H1 (cell line): ENCODE results near the gene FOXM1. TPM values are rescaled to one million over a fixed set of nuclear protein-coding genes. Genes with fewer than 3 reads are reported as not detected.

Source experiments
- CTCF ChIA-PET: fragments of 300-600 bp; sonication (Branson Sonifier 250); formaldehyde crosslinking; loops from one replicate; lab custom pipeline; 2021; ENCODE audit not compliant: partially characterized antibody; lab: Charles Lee
- POLR2A ChIA-PET: fragments of 300-600 bp; sonication (Branson Sonifier 250); formaldehyde crosslinking; loops from one replicate; lab custom pipeline; 2021; ENCODE audit warnings: inconsistent platforms; ENCODE audit not compliant: partially characterized antibody; lab: Charles Lee
- DNase-seq, 2 experiments: peaks; one replicate each; pipeline versions ENCODE4 v3.0.0 to v3.0.0-alpha.2; 2010 to 2022; ENCODE audit warnings: low spot score in 2 of 2, low read depth in 1 of 2, mixed read lengths in 1 of 2
- FAIRE-seq: peaks from 2 replicates; lab custom pipeline; 2011; peaks lifted over from hg19 to GRCh38; lab: Jason Lieb, UNC
- H2AFZ ChIP-seq: 2 replicates; pipeline ENCODE4 v1.8.1; 2012; ENCODE audit warnings: low read length, inconsistent platforms
- H2AK5ac ChIP-seq: 2 replicates; pipeline ENCODE4 v1.6.1; 2013; ENCODE audit warnings: low read depth, low read length
- H2BK120ac ChIP-seq: replicated peaks from 2 replicates; pipeline ENCODE3; 2013; ENCODE audit warnings: low read depth, low read length, inconsistent platforms
- H2BK12ac ChIP-seq: 2 replicates; pipeline ENCODE4 v1.6.1; 2013; ENCODE audit warnings: low read depth, low read length
- H2BK15ac ChIP-seq: 2 replicates; pipeline ENCODE4 v1.6.1; 2013; ENCODE audit warnings: low read length
- H2BK20ac ChIP-seq: 2 replicates; pipeline ENCODE4 v1.6.1; 2013; ENCODE audit warnings: low read length
- H2BK5ac ChIP-seq: 2 replicates; pipeline ENCODE4 v1.6.1; 2013; ENCODE audit warnings: low read depth, low read length
- H3K14ac ChIP-seq: 2 replicates; pipeline ENCODE4 v1.6.1; 2013; ENCODE audit warnings: inconsistent platforms; ENCODE audit not compliant: insufficient read length
- H3K18ac ChIP-seq: 2 replicates; pipeline ENCODE4 v1.6.1; 2013; ENCODE audit warnings: low read length; ENCODE audit errors: extremely low read depth
- H3K23ac ChIP-seq: 2 replicates; pipeline ENCODE4 v1.6.1; 2013; ENCODE audit warnings: inconsistent platforms; ENCODE audit not compliant: insufficient read length
- H3K23me2 ChIP-seq: 2 replicates; pipeline ENCODE4 v1.6.1; 2013; ENCODE audit warnings: low read depth, low read length
- H3K27ac ChIP-seq: 2 replicates; pipeline ENCODE4 v1.6.1; 2011; ENCODE audit warnings: low read depth, low read length, inconsistent platforms
- H3K27me3 ChIP-seq, 4 experiments: replicated peaks in 1 of 4; 1 replicate in 1 of 4; 2 replicates in 3 of 4; pipeline versions ENCODE4 v1.6.1 to v1.8.1; 2011 to 2013; ENCODE audit warnings: low read length in 3 of 4, mild to moderate bottlenecking in 3 of 4, inconsistent platforms in 2 of 4, mixed read lengths in 2 of 4, moderate library complexity in 1 of 4; ENCODE audit not compliant: control insufficient read depth in 3 of 4, insufficient read depth in 3 of 4; ENCODE audit errors: extremely low read depth in 1 of 4
- H3K36me3 ChIP-seq, 4 experiments: 2 replicates each; pipeline versions ENCODE4 v1.6.1 to v1.8.1; 2011 to 2013; ENCODE audit warnings: mild to moderate bottlenecking in 4 of 4, low read length in 3 of 4, moderate library complexity in 2 of 4, control low read depth in 1 of 4, inconsistent platforms in 1 of 4; ENCODE audit not compliant: insufficient read depth in 4 of 4, control insufficient read depth in 2 of 4
- H3K4ac ChIP-seq: replicated peaks from 2 replicates; pipeline ENCODE3; 2013; ENCODE audit warnings: low read length, low read depth, mixed read lengths, inconsistent platforms; ENCODE audit not compliant: insufficient read length
- H3K4me1 ChIP-seq, 4 experiments: replicated peaks in 1 of 4; 1 replicate in 1 of 4; 2 replicates in 3 of 4; pipeline versions ENCODE4 v1.6.1 to v1.8.1; 2011 to 2013; ENCODE audit warnings: low read length in 3 of 4, inconsistent platforms in 2 of 4, mixed read lengths in 1 of 4; ENCODE audit not compliant: insufficient read depth in 4 of 4, control insufficient read depth in 3 of 4
- H3K4me2 ChIP-seq, 2 experiments: 2 replicates each; pipeline versions ENCODE4 v1.6.1 to v1.8.1; 2011 to 2013; ENCODE audit warnings: low read depth in 2 of 2, low read length in 2 of 2, control low read depth in 1 of 2, inconsistent platforms in 1 of 2, mild to moderate bottlenecking in 1 of 2; ENCODE audit not compliant: insufficient read depth in 1 of 2
- H3K4me3 ChIP-seq, 4 experiments: fragments of 200-600, 300-600 bp in 1 of 4; sonication (generic), shearing (Covaris generic), sonication (Bioruptor Twin) in 1 of 4; 2 replicates each; pipeline versions ENCODE4 v1.5.1 to v1.8.1; 2011 to 2016; ENCODE audit warnings: low read length in 4 of 4, low read depth in 3 of 4, control low read depth in 2 of 4, inconsistent platforms in 2 of 4, mild to moderate bottlenecking in 2 of 4, mixed read lengths in 1 of 4, moderate library complexity in 1 of 4; ENCODE audit not compliant: insufficient read depth in 2 of 4; ENCODE audit errors: extremely low read depth in 1 of 4
- H3K56ac ChIP-seq: replicated peaks from 2 replicates; pipeline ENCODE3; 2013; ENCODE audit warnings: low read depth, mild to moderate bottlenecking, mixed read lengths, low read length, inconsistent platforms; ENCODE audit not compliant: insufficient read length
- H3K79me1 ChIP-seq: 2 replicates; pipeline ENCODE4 v1.6.1; 2013; ENCODE audit warnings: low read depth, low read length, control low read depth
- H3K79me2 ChIP-seq, 2 experiments: 2 replicates each; pipeline versions ENCODE4 v1.6.1 to v1.8.1; 2012 to 2013; ENCODE audit warnings: low read length in 2 of 2, mild to moderate bottlenecking in 2 of 2, inconsistent platforms in 1 of 2; ENCODE audit not compliant: insufficient read depth in 2 of 2, control insufficient read depth in 1 of 2
- H3K9ac ChIP-seq, 4 experiments: replicated peaks in 1 of 4; 1 replicate in 1 of 4; 2 replicates in 3 of 4; pipeline versions ENCODE4 v1.6.1 to v1.8.1; 2011 to 2013; ENCODE audit warnings: low read depth in 3 of 4, low read length in 3 of 4, control low read depth in 2 of 4, mild to moderate bottlenecking in 2 of 4, moderate library complexity in 2 of 4, inconsistent platforms in 1 of 4; ENCODE audit errors: extremely low read depth in 1 of 4
- H3K9me3 ChIP-seq, 2 experiments: 2 replicates each; pipeline versions ENCODE4 v1.6.1 to v1.8.1; 2012 to 2013; ENCODE audit warnings: mild to moderate bottlenecking in 2 of 2, moderate library complexity in 2 of 2, control low read depth in 1 of 2, inconsistent platforms in 1 of 2, low read depth in 1 of 2, low read length in 1 of 2, mixed read lengths in 1 of 2; ENCODE audit not compliant: insufficient read depth in 2 of 2
- H4K20me1 ChIP-seq, 2 experiments: replicated peaks in 1 of 2; 2 replicates each; pipeline versions ENCODE3 to v1.8.1; 2011 to 2013; ENCODE audit warnings: inconsistent platforms in 2 of 2, low read length in 2 of 2, mild to moderate bottlenecking in 1 of 2; ENCODE audit not compliant: insufficient read depth in 2 of 2, control insufficient read depth in 1 of 2
- H4K5ac ChIP-seq: 2 replicates; pipeline ENCODE4 v1.6.1; 2013; ENCODE audit warnings: low read length, low read depth, mixed read lengths, inconsistent platforms; ENCODE audit not compliant: insufficient read length
- H4K8ac ChIP-seq: 2 replicates; pipeline ENCODE4 v1.8.0; 2013; ENCODE audit warnings: mild to moderate bottlenecking, moderate library complexity, low read length, inconsistent platforms; ENCODE audit not compliant: insufficient read depth; ENCODE audit errors: extremely low read depth
- H4K91ac ChIP-seq: replicated peaks from 2 replicates; pipeline ENCODE3; 2013; ENCODE audit warnings: low read length, mixed read lengths, inconsistent platforms; ENCODE audit not compliant: insufficient read length
- CBX5 ChIP-seq: fragments of 300-800, 300-1000 bp; sonication (generic); IDR thresholded peaks from 2 replicates; pipeline ENCODE4 v1.7.1; 2016; ENCODE audit warnings: antibody characterized with exemption, low read length, low read depth
- CHD1 ChIP-seq: IDR thresholded peaks from 2 replicates; pipeline ENCODE4 v1.6.1; 2012; ENCODE audit warnings: low read depth, low read length, improper control_type of control experiment
- CREB1 ChIP-seq: IDR thresholded peaks from 2 replicates; pipeline ENCODE4 v1.6.1; 2012; ENCODE audit warnings: inconsistent platforms
- EP300 ChIP-seq, 2 experiments: IDR thresholded peaks; 1 replicate in 1 of 2; 2 replicates in 1 of 2; pipeline ENCODE4 v1.6.1; 2011 to 2012; ENCODE audit warnings: low read depth in 2 of 2, low read length in 2 of 2, mild to moderate bottlenecking in 2 of 2, borderline replicate concordance in 1 of 2, inconsistent platforms in 1 of 2, moderate library complexity in 1 of 2
- GTF2F1 ChIP-seq: IDR thresholded peaks from 2 replicates; pipeline ENCODE4 v1.6.1; 2012; ENCODE audit warnings: low read depth, low read length, improper control_type of control experiment, borderline replicate concordance
- HDAC2 ChIP-seq, 2 experiments: fragments of 300-600 bp in 1 of 2; sonication (generic) in 1 of 2; IDR thresholded peaks; 2 replicates each; pipeline ENCODE4 v1.6.1; 2011 to 2012; ENCODE audit warnings: low read depth in 2 of 2, low read length in 2 of 2, mild to moderate bottlenecking in 2 of 2, moderate library complexity in 2 of 2, borderline replicate concordance in 1 of 2, inconsistent platforms in 1 of 2
- JUND ChIP-seq: IDR thresholded peaks from 2 replicates; pipeline ENCODE4 v1.6.1; 2011; ENCODE audit warnings: mild to moderate bottlenecking, improper control_type of control experiment, low read length
- POU5F1 ChIP-seq: IDR thresholded peaks from 2 replicates; pipeline ENCODE4 v1.6.1; 2011; ENCODE audit warnings: low read depth, mild to moderate bottlenecking, low read length, moderate library complexity
- RBBP5 ChIP-seq: IDR thresholded peaks from 2 replicates; pipeline ENCODE4 v1.7.1; 2012; ENCODE audit warnings: low read depth, mild to moderate bottlenecking, inconsistent platforms, low read length, moderate library complexity, borderline replicate concordance
- RFX5 ChIP-seq: IDR thresholded peaks from 2 replicates; pipeline ENCODE4 v1.6.1; 2011; ENCODE audit warnings: low read depth, low read length, improper control_type of control experiment, borderline replicate concordance
- RNF2 ChIP-seq: fragments of 200-900, 300-1000 bp; sonication (generic); IDR thresholded peaks from 2 replicates; pipeline ENCODE4 v1.7.1; 2016; ENCODE audit warnings: borderline replicate concordance, low read depth, mild to moderate bottlenecking, antibody characterized with exemption, low read length; ENCODE audit not compliant: poor library complexity, severe bottlenecking; ENCODE audit errors: missing control alignments
- SAP30 ChIP-seq: fragments of 300-600 bp; sonication (generic); IDR thresholded peaks from 2 replicates; pipeline ENCODE4 v1.7.1; 2012; ENCODE audit warnings: low read length, moderate library complexity, mild to moderate bottlenecking, inconsistent platforms; ENCODE audit not compliant: insufficient read depth, insufficient replicate concordance
- TAF1 ChIP-seq: IDR thresholded peaks from 2 replicates; pipeline ENCODE4 v1.6.1; 2011; ENCODE audit warnings: mild to moderate bottlenecking, low read depth, low read length
- WGBS, 2 experiments: shearing (Covaris generic) in 1 of 2; methylation state at CpG; one replicate each; pipeline versions ENCODE4 v1.1.6 to v1.1.7; 2013 to 2015; ENCODE audit warnings: low lambda C conversion rate in 2 of 2, mixed read lengths in 2 of 2, inconsistent platforms in 1 of 2, low coverage in 1 of 2, missing lambda C conversion rate in 1 of 2; ENCODE audit not compliant: insufficient replicate concordance in 2 of 2, insufficient coverage in 1 of 2, insufficient read length in 1 of 2; ENCODE audit errors: extremely low coverage in 1 of 2, missing lambda C conversion rate in 1 of 2; 5-methylcytosine and 5-hydroxymethylcytosine counted together
- polyA plus RNA-seq, 7 experiments: library from polyadenylated mRNA; depleted of rRNA in 3 of 7; stranded (reverse) in 5 of 7; unstranded in 2 of 7; fragments of >200 nt in 5 of 7; fragments of 200-250 nt in 2 of 7; gene quantifications; 1 replicate in 5 of 7; 2 replicates in 1 of 7; 4 replicates in 1 of 7; pipeline versions ENCODE4 v1.2.1 to v1.2.3, GENCODE V29; 2011 to 2013; ENCODE audit warnings: missing spikeins in 2 of 7, mixed read lengths in 2 of 7
- total RNA-seq: library from RNA; stranded (reverse); fragmentation: NEBNext Ultra II Directional; extraction: Animal tissue kit (Norgen Biotek cat#: 25700); gene quantifications from 2 replicates; pipeline ENCODE4 v1.2.1, GENCODE V29; 2021

FOXM1 gene
- total and polyA plus RNA-seq, 2 of the 8 experiments (the other 6 are each of a cell fraction or from before 2014, with no cell fraction given): 58.1 to 121 TPM

- Histone ChIP-seq H4K20me1 (peaks cover 3 to 6% of the 10 kb centered on the region in 2 experiments), H3K9me3 (no peaks in the 10 kb centered on the region), H3K79me1 (no peaks in the 10 kb centered on the region), H2BK5ac (no peak overlapping the region), H3K36me3 (peaks cover 6 to 42% (median 24%) of the 10 kb centered on the region in 4 experiments; a peak in 6 of 8 replicates), H2BK12ac (no peak overlapping the region), H3K18ac (no peak overlapping the region), H3K56ac (no peak overlapping the region), H2AK5ac (no peak overlapping the region), H3K27me3 (no peaks in the 10 kb centered on the region), H3K4ac (no peak overlapping the region), H3K79me2 (no peaks in the 10 kb centered on the region), H4K5ac (no peak overlapping the region), H4K8ac (no peak overlapping the region), H2AFZ (no peak overlapping the region), H2BK15ac (no peak overlapping the region), H2BK20ac (no peak overlapping the region), H3K23ac (no peak overlapping the region), H3K27ac (no peak overlapping the region), H3K23me2 (no peaks in the 10 kb centered on the region), H3K4me1 (peaks cover 0 to 6% (median under 1%) of the 10 kb centered on the region in 4 experiments; a peak in 3 of 7 replicates), H3K14ac (no peak overlapping the region), H3K4me3 (no peak overlapping the region), H2BK120ac (no peak overlapping the region), H3K9ac (no peak overlapping the region), H3K4me2 (no peak overlapping the region), H4K91ac (no peak overlapping the region)
- DNase-seq (no peak), FAIRE-seq (no peak)
- 88% methylated on average over 2 of the region's 2 CpGs; no CpG with 5 or more reads in 1 of the 2 experiments for WGBS, 2 experiments
- POLR2A ChIA-PET: interaction anchor here (0.8 to 3.8 kb wide), 13 partner anchors 11 to 196 kb away, joined by 3 to 31 read pairs (median 5); partner anchors contain the start of genes FOXM1, NRIP2 and RHNO1
- CTCF ChIA-PET: interaction anchor here (0.7 to 6.5 kb wide), 10 partner anchors 9 to 183 kb away, joined by 3 to 84 read pairs (median 4); partner anchors contain the start of gene NRIP2
- TF ChIP-seq RFX5: no peak
- TF ChIP-seq CREB1: no peak
- TF ChIP-seq CHD1: no peak
- no peak for TF ChIP-seq CBX5
- TF ChIP-seq GTF2F1: no peak
- no peak for TF ChIP-seq POU5F1
- TF ChIP-seq HDAC2 (IDR thresholded peaks at IDR 0.05; ENCODE audit: borderline replicate concordance in 1 of 2, low read depth in 2 of 2, low read length in 2 of 2): no peak
- TF ChIP-seq JUND: no peak
- no peak for TF ChIP-seq TAF1
- TF ChIP-seq RNF2: no peak
- TF ChIP-seq SAP30: no peak
- no peak for TF ChIP-seq RBBP5
- TF ChIP-seq EP300 (IDR thresholded peaks at IDR 0.05; ENCODE audit: borderline replicate concordance in 1 of 2, low read depth in 2 of 2, low read length in 2 of 2): no peak
These were observed 18.6 kb downstream of the FOXM1 start for GRCh38 chr12:2858334-2858733.
